Measurements from ENCODE around the gene DENND6B. TPM values are rescaled to one million over a fixed set of nuclear protein-coding genes. Genes with fewer than 3 reads are reported as not detected.

DENND6B gene
- total and polyA plus RNA-seq, 12 donors: 1.1 to 3.6 (median 2.0) TPM

- no peak for ATAC-seq
- intact Hi-C loops (cut with DNase I): no loop called here
- no peaks in the 10 kb centered on the region for H3K9me3 ChIP-seq
- peaks cover 0 to 7% (median 5%) of the 10 kb centered on the region in 9 donors for H3K4me1 ChIP-seq
- H3K27me3 ChIP-seq: no peaks in the 10 kb centered on the region
- TF ChIP-seq CTCF (IDR thresholded peaks at IDR 0.05): no peak
- WGBS, 2 donors: 93 to 95% methylated on average over 14 to 15 of the region's 15 CpGs
- H3K4me3 ChIP-seq: no peak overlapping the region
- no peaks in the 10 kb centered on the region for H3K36me3 ChIP-seq
- H3K27ac ChIP-seq: no peak overlapping the region
- DNase-seq: no peak
Observed at GRCh38 chr22:50319503-50319951, 7.3 kb downstream of the DENND6B start.

- DNase-seq (no peak), ATAC-seq (no peak)
- WGBS, 2 donors: 75 to 81% methylated on average over 21 of the region's 21 CpGs
- intact Hi-C loops (cut with DNase I): no loop called here
- H3K36me3 ChIP-seq: no peaks in the 10 kb centered on the region
- TF ChIP-seq CTCF (IDR thresholded peaks at IDR 0.05): no peak
- H3K4me1 ChIP-seq: peaks cover 0 to 13% (median 5%) of the 10 kb centered on the region in 9 donors
- no peak overlapping the region for H3K4me3 ChIP-seq
- H3K27ac ChIP-seq: no peak overlapping the region
- no peaks in the 10 kb centered on the region for H3K9me3 ChIP-seq
- H3K27me3 ChIP-seq: no peaks in the 10 kb centered on the region
Observed at GRCh38 chr22:50318698-50319411, 8.0 kb downstream of the DENND6B start.

- 86 to 87% methylated on average over 7 of the region's 7 CpGs for WGBS, 2 donors
- no peak for TF ChIP-seq CTCF (IDR thresholded peaks at IDR 0.05)
- no peaks in the 10 kb centered on the region for H3K36me3 ChIP-seq
- H3K9me3 ChIP-seq: no peaks in the 10 kb centered on the region
- ATAC-seq: no peak
- H3K4me1 ChIP-seq: peaks cover 0 to 16% (median 5%) of the 10 kb centered on the region in 9 donors
- intact Hi-C loops (cut with DNase I): no loop called here
- DNase-seq: no peak
- no peak overlapping the region for H3K4me3 ChIP-seq
- H3K27ac ChIP-seq: no peak overlapping the region
- no peaks in the 10 kb centered on the region for H3K27me3 ChIP-seq
Observed at GRCh38 chr22:50318356-50318697, 8.5 kb downstream of the DENND6B start.

- no peak for TF ChIP-seq CTCF (IDR thresholded peaks at IDR 0.05)
- Histone ChIP-seq H3K36me3 (no peaks in the 10 kb centered on the region), H3K4me3 (no peak overlapping the region), H3K4me1 (peaks cover 0 to 16% (median 5%) of the 10 kb centered on the region in 9 donors), H3K27me3 (no peaks in the 10 kb centered on the region), H3K27ac (no peak overlapping the region), H3K9me3 (no peaks in the 10 kb centered on the region)
- no peak for DNase-seq
- WGBS, 2 donors: 88 to 95% methylated on average over 7 of the region's 7 CpGs
- intact Hi-C loops (cut with DNase I): no loop called here
- no peak for ATAC-seq
Observed at GRCh38 chr22:50317674-50318073, 9.1 kb downstream of the DENND6B start.

Data from heart right ventricle (tissue), 16 donors.